ENCODE results near the gene AGAP3.

- no peak for TF ChIP-seq CTCF (IDR thresholded peaks at IDR 0.05; ENCODE audit: low read depth, low read length)
- no peak for TF ChIP-seq EZH2phosphoT487 (IDR thresholded peaks at IDR 0.05; ENCODE audit: low read depth)
Observed at GRCh38 chr7:151125846-151126481, 39.7 kb downstream of the AGAP3 start.

Measured in OCI-LY3 (cell line).